UCSD-AML1 (cell line): ENCODE data around the gene DNAH14.
"Not testable (repeated sequence)": the region's sequence is repeated elsewhere in the genome, so short reads cannot be mapped to it uniquely, and the experiment has no call there.

Source experiments
- DNase-seq: peaks from one replicate; lab custom pipeline; 2025; ENCODE audit not compliant: unreplicated experiment; lab: John Stamatoyannopoulos, UW

The DNAH14 gene

GRCh38 chr1:224991550-224991949 is 62.1 kb downstream of the DNAH14 start:
- not testable (repeated sequence) for DNase-seq

- DNase-seq = no peak
These were observed 66.1 kb downstream of the DNAH14 start for GRCh38 chr1:224995602-224996001.

GRCh38 chr1:224996266-224996665 is 66.8 kb downstream of the DNAH14 start:
- no peak for DNase-seq

- no peak for DNase-seq
These were observed 68.7 kb downstream of the DNAH14 start for GRCh38 chr1:224998185-224998584.

GRCh38 chr1:225004396-225004795 is 74.9 kb downstream of the DNAH14 start:
- DNase-seq = no peak

DNA sequence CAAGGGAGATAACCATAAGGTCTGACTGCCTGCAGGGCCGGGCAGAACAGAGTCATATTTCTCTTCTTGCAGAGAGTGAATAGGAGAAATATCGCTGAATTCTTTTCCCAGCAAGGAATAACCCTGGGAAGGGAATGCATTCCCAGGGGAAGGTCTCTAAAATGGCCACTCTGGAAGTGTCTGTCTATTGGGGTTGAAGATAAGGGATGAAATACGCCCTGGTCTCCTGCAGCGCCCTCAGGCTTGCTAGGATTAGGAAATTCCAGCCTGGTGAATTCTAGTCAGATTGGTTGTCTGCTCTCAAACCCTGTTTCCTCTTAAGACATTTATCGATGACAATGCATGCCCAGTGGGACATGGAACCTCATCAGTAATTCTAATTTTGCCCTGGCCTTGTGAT is 76.9 kb downstream of the DNAH14 start:
- DNase-seq = not testable (repeated sequence)

- not testable (repeated sequence) for DNase-seq
These were observed 78.6 kb downstream of the DNAH14 start for GRCh38 chr1:225008050-225008449.

DNA sequence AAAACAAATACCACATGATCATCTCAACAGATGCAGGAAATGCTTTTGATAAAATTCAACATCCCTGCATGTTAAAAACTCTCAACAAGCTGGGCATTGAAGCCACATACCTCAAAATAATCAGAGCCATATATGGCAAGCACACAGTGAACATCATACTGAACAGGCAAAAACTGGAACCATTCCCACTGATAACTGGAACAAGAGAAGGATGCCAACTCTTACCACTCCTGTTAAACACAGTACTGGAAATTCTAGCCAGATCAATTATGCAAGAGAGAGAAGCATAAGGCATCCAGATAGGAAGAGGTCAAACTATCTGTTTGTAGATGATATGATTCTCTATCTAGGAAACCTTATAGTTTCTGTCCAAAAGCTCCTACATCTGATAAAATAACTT is 91.6 kb downstream of the DNAH14 start:
- no peak for DNase-seq

DNA sequence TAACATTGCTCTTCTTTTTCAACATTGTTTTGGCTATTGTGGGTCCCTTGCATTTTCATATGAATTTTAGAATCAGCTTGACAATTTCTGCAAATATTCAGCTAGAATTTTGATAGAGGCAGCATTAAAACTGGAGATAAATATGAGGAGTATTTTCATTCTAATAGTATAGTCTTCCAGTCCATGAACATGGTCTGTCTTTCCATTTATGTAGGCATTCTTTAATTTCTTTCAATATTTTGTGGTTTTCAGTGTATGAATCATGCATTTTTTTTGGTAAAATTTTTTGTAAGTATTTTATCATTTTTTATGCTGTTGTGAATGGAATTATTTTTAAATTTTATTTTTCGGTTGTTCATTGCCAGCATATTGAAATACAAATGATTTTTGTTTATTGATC is 97.2 kb downstream of the DNAH14 start:
- DNase-seq = no peak

DNA sequence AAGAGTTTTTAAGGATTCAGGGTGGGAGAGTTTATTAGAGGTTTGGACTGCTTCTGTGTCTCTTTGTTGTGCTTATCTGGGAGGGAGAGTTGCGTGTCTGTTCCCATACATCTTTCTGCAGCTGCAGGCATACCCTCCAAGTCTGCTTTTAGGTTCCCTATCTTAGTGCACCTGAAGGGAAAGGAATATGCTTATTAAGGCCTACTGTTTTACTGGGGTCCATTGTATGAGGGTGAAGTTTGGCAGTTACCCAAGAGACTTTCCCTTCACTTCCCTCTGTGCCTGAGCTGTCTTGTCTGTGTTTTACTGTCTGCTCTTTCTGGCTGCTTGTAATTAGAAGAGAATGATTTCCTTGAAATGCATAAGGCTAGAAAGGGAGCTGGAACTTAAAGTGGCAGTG is 107.0 kb downstream of the DNAH14 start:
- DNase-seq = not testable (repeated sequence)

DNA sequence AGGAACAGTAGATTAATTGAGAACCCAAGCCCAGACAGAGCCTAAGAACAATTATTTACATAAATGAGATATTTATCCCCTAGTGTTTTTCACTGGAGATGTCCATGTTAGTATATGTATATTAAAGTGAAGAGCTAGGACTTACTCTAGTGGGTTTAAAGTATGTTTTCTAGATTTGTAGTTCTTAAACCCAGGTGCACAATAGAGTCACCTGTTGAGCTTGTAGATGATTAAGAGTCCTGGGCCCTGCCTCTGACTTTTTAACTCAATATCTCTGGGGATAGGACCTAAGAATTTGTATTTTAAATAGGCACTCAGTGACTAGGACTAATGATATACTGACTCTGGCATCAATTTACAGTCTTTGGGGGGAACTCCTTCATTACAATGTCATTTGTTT is 112.8 kb downstream of the DNAH14 start:
- DNase-seq = no peak

- no peak for DNase-seq
These were observed 114.8 kb downstream of the DNAH14 start for GRCh38 chr1:225044258-225044657.

DNA sequence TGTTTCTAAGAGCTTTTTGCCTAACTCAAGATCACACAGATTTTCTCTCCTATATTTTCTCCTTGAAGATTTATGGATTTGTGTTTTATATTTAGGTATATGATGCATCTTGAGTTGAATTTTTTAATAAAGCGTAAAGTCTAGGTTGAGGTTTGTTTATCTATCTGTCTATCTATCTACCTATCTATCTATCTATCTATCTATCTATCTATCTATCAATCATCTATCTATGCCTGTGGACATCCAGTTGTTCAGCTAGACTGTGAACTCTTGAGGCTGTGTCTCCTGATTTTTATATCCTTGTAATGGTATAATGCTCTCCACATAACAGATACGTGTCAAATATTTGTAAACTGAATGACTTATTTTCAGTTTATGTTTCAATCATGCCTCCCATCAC is 120.1 kb downstream of the DNAH14 start:
- DNase-seq = no peak

GRCh38 chr1:225063722-225064121 is 134.2 kb downstream of the DNAH14 start:
- DNase-seq = no peak

DNA sequence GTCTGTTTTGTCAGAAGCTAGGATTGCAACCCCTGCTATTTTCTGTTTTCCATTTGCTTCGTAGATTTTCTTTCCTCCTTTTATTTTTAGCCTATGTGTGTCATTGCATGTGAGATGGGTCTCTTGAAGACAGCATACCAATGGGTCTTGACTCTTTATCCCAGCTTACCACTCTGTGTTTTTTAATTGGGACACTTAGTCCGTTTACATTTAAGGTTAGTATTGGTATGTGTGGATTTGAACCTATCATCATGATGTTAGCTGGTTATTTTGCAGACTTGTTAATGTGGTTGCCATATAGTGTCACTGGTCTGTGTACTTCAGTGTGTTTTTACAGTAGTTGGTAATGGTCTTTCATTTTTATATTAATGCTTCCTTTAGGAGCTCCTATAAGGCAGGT is 141.5 kb downstream of the DNAH14 start:
- DNase-seq = no peak

GRCh38 chr1:225097175-225097574 is 167.7 kb downstream of the DNAH14 start:
- no peak for DNase-seq

GRCh38 chr1:225111000-225111399 is 181.5 kb downstream of the DNAH14 start:
- no peak for DNase-seq

DNA sequence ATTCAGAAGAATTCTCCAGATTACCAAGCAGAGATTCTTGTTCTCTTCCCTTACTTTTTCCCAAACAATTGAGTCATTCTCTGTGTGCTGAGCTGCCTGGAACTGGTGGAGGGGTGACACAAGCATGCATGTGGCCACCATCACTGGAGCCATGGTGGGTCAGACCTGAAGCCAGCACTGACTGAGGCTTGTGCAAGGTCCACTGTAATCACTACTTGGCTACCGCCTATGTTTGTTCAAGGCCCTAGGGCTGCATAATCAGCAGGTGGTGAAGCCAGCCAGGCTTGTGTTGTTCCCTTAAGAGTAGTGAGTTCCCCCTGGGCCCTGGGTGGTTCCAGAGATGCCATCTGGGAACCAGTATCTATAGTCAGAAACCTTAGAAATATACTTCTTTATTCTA is 183.8 kb downstream of the DNAH14 start:
- no peak for DNase-seq

DNA sequence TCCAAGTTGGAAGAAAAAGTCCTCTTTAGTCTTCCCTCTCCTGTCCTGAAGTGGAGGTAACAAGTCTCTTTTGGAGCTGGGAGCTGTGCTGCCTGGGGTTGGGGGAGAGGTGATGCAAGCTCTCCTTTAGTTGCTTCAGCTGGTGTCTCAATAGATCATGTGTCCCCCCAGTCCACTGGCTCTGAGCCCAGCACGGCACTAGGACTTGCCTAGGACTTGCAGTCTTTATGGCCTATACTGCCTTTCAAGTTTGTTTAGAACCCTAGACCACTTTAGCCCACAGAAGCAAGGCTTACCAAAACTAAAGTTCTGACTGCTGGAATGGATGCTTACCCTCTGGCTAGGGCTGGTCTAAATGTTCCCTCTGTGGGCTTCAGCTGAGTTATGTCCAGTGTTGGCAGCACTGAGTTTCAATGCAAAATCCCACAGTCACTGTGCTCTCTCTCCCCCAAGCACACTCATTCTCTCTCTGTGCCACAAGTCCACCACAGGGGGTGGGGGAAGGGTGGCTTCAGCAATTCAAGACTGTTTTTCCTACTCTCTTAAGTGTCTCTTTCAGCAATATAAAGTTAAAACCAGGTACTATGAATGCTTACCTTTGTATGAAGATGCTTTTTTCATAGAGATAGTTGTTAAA is 185.0 kb downstream of the DNAH14 start:
- no peak for DNase-seq

GRCh38 chr1:225119307-225119706 is 189.8 kb downstream of the DNAH14 start:
- DNase-seq = no peak

GRCh38 chr1:225121095-225121494 is 191.6 kb downstream of the DNAH14 start:
- DNase-seq = no peak

GRCh38 chr1:225131869-225132268 is 202.4 kb downstream of the DNAH14 start:
- no peak for DNase-seq

DNA sequence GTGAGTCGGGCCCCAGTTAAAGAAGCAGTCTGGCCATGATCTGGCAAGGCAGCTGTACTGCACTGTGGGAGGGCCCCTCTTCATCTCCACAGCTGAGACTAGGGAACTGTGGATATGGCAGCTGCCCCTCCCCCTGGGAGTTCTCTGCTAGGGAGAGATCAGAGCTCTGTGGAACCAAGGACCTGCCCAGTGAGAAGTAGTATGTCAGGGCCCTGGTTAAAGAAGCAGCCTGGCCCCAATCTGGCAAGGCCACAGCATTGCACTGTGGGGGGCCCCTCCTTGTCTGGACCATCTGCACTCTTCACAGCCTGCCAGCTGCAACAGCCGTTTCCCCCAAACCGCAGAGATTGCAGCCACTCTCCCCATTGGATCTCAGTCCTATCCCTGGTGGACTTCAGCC is 208.5 kb downstream of the DNAH14 start:
- no peak for DNase-seq
